Dendritic cell treated with granulocyte-macrophage colony-stimulating factor and Interleukin-4, amounts not matched to agents 40 ng/mL and 50 ng/mL, for 4 days (primary cell): ENCODE measurements around the gene KCNK4.
A peak's percentile ranks its signal among the peaks of the same experiment; 100 is the strongest.

ENCODE experiments used
- H3K27ac Mint-ChIP-seq: one replicate; pipeline ENCODE4 v1.8.0; 2022; ENCODE audit warnings: mild to moderate bottlenecking, mixed read lengths
- H3K27me3 Mint-ChIP-seq: one replicate; pipeline ENCODE4 v1.8.0; 2022; ENCODE audit warnings: mild to moderate bottlenecking, mixed read lengths
- H3K36me3 Mint-ChIP-seq: one replicate; pipeline ENCODE4 v1.8.0; 2022; ENCODE audit warnings: low read depth, mixed read lengths
- H3K4me1 Mint-ChIP-seq: one replicate; pipeline ENCODE4 v1.8.0; 2022; ENCODE audit warnings: low read depth, mixed read lengths
- H3K4me3 Mint-ChIP-seq: one replicate; pipeline ENCODE4 v1.8.0; 2022; ENCODE audit warnings: mild to moderate bottlenecking, moderate library complexity, mixed read lengths
- H3K9me3 Mint-ChIP-seq: one replicate; pipeline ENCODE4 v1.8.0; 2022; ENCODE audit warnings: mixed read lengths
- intact Hi-C: fragments of 100-400 bp; cut with micrococcal nuclease; formaldehyde crosslinking; loops from one replicate; pipeline ENCODE4 v1.15.0; 2022

KCNK4 gene

DNA sequence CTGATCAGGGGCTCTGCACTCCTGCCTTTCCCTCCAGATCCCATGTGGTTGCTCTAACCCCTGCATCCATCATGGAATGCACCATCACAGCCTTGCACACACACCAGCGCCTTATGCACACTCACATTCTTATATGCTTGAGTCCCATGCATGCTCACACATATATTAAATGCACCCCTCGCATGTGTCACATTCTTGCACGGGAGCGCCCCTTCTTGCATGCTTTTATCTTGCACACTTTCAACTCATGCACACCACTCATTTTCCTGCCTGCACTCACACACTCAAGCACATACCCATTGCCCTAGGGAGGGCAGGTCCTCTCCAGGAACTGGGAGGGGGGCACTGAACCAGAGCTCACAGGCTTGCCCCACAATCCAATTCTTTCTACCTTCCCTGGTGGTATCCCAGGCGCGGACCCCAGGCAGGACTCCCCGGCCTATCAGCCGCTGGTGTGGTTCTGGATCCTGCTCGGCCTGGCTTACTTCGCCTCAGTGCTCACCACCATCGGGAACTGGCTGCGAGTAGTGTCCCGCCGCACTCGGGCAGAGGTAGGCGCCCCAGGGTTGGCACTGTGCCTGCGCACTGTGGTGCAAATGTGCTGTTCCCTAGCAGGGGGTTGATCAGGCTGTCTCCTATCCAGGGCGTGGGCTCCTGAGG, 6.7 kb downstream of the KCNK4 start:
- Mint-ChIP-seq H3K4me3 (no peak overlapping the region), H3K27ac (no peak overlapping the region)
- intact Hi-C loops, result no loop called here

GRCh38 chr11:64298966-64299846, 8.1 kb downstream of the KCNK4 start:
- Mint-ChIP-seq H3K27ac (peak overlapping the region; percentile 44), H3K9me3 (no peaks in the 10 kb centered on the region), H3K4me1 (peaks cover 59% of the 10 kb centered on the region), H3K36me3 (peaks cover under 1% of the 10 kb centered on the region), H3K4me3 (peak overlapping the region; percentile 57), H3K27me3 (peaks cover 79% of the 10 kb centered on the region)
- intact Hi-C loops, result no loop called here

More for the DNA sequence above, 6.7 kb downstream of the KCNK4 start:
- Mint-ChIP-seq H3K36me3 (no peaks in the 10 kb centered on the region), H3K27me3 (peaks cover 90% of the 10 kb centered on the region), H3K4me1 (peaks cover 47% of the 10 kb centered on the region), H3K9me3 (no peaks in the 10 kb centered on the region)

GRCh38 chr11:64299847-64300648, 8.9 kb downstream of the KCNK4 start, which contains the start of gene CATSPERZ:
Gene CATSPERZ (plus strand): TSS chr11:64300358. CDS start chr11:64300411, 53 bp downstream.
- Mint-ChIP-seq H3K9me3 (no peaks in the 10 kb centered on the region), H3K4me1 (peaks cover 64% of the 10 kb centered on the region), H3K27ac (peak within 1 kb of the TSS; percentile 44), H3K4me3 (peak within 1 kb of the TSS; percentile 57), H3K27me3 (peaks cover 70% of the 10 kb centered on the region), H3K36me3 (peaks cover 6% of the 10 kb centered on the region)
- intact Hi-C loops, result loop anchor here (5.0 kb wide), 1 partner anchor 48 kb away; the partner anchor contains the start of gene PLCB3

- H3K4me3 Mint-ChIP-seq, result peak overlapping the region; percentile 99
- H3K36me3 Mint-ChIP-seq, result peaks cover 33% of the 10 kb centered on the region
- H3K27ac Mint-ChIP-seq, result peak overlapping the region; percentile 100
- H3K9me3 Mint-ChIP-seq, result no peaks in the 10 kb centered on the region
- H3K27me3 Mint-ChIP-seq, result peaks cover 37% of the 10 kb centered on the region
- intact Hi-C loops, result loop anchor here (1.0 to 5.0 kb wide), 3 partner anchors 19 to 99 kb away; partner anchors contain the start of genes BAD, GPR137 and PLCB3
- peaks cover 62% of the 10 kb centered on the region for H3K4me1 Mint-ChIP-seq
Observed at GRCh38 chr11:64303109-64304031, 12.3 kb downstream of the KCNK4 start.

DNA sequence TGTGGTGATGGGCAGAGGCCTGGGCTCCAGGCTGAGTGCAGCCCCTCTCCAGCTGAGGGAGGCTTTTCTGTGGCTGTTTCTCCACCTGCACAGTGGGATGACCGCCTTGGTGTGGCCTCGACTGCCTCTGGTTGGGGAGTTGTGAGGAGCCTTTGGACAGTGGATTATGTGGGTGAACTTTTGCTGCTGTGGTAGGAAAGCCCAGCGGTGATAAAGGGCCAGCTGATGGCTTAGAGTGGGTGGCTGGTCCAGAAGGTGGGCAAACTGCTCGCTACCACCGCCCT, 12.9 kb downstream of the KCNK4 start:
- no peaks in the 10 kb centered on the region for H3K9me3 Mint-ChIP-seq
- intact Hi-C loops, result loop anchor here (1.0 to 5.0 kb wide), 3 partner anchors 19 to 100 kb away; partner anchors contain the start of genes BAD, GPR137 and PLCB3
- H3K4me3 Mint-ChIP-seq, result peak overlapping the region; percentile 99
- H3K27me3 Mint-ChIP-seq, result peaks cover 32% of the 10 kb centered on the region
- peaks cover 59% of the 10 kb centered on the region for H3K4me1 Mint-ChIP-seq
- H3K36me3 Mint-ChIP-seq, result peaks cover 38% of the 10 kb centered on the region
- H3K27ac Mint-ChIP-seq, result peak overlapping the region; percentile 100

- intact Hi-C loops, result loop anchor here (1.0 to 5.0 kb wide), 7 partner anchors 13 to 100 kb away; partner anchors contain the start of genes BAD, CCDC88B, GPR137 and PLCB3
- Mint-ChIP-seq H3K27ac (peak overlapping the region; percentile 100), H3K4me3 (peak overlapping the region; percentile 99), H3K4me1 (peaks cover 54% of the 10 kb centered on the region), H3K36me3 (peaks cover 43% of the 10 kb centered on the region), H3K27me3 (peaks cover 26% of the 10 kb centered on the region), H3K9me3 (no peaks in the 10 kb centered on the region)
Observed at GRCh38 chr11:64304316-64305072, 13.4 kb downstream of the KCNK4 start.

- intact Hi-C loops, result loop anchor here (1.0 to 5.0 kb wide), 5 partner anchors 12 to 65 kb away; partner anchors contain the start of genes BAD, CCDC88B, GPR137 and TRMT112
- Mint-ChIP-seq H3K27ac (peak within 1 kb of the TSS; percentile 100), H3K36me3 (peaks cover 50% of the 10 kb centered on the region), H3K9me3 (no peaks in the 10 kb centered on the region), H3K27me3 (peaks cover 20% of the 10 kb centered on the region), H3K4me1 (peaks cover 47% of the 10 kb centered on the region), H3K4me3 (peak within 1 kb of the TSS; percentile 99)
Observed at GRCh38 chr11:64305075-64305690, 14.1 kb downstream of the KCNK4 start, which contains the start of gene ESRRA. Gene ESRRA (plus strand): TSS chr11:64305524. CDS start chr11:64307180, 1,656 bp downstream.

- peaks cover 12% of the 10 kb centered on the region for H3K27me3 Mint-ChIP-seq
- H3K4me3 Mint-ChIP-seq, result peak overlapping the region; percentile 99
- peaks cover 57% of the 10 kb centered on the region for H3K36me3 Mint-ChIP-seq
- peaks cover 43% of the 10 kb centered on the region for H3K4me1 Mint-ChIP-seq
- H3K9me3 Mint-ChIP-seq, result no peaks in the 10 kb centered on the region
- intact Hi-C loops, result loop anchor here (1.0 to 5.0 kb wide), 5 partner anchors 11 to 66 kb away; partner anchors contain the start of genes BAD, CCDC88B, GPR137 and TRMT112
- H3K27ac Mint-ChIP-seq, result peak overlapping the region; percentile 100
Observed at GRCh38 chr11:64305691-64306562, 14.8 kb downstream of the KCNK4 start.

DNA sequence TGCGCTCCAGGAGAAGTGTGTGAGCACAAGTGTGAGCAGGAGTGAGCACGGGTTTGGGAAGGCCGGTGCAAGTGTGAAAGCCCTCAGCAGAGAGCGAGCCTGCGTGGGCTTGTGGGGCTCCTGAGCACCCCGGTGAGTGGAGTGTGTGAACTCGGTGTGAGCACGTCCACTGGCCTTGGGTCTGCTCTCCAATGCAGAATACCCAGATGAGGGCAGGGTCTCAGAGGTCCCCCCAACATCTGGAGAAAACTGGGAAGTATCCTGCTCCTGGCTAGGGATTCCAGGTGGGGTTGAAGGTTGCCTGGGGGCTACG, 15.4 kb downstream of the KCNK4 start:
- intact Hi-C loops, result loop anchor here (5.0 kb wide), 1 partner anchor 36 kb away; the partner anchor contains the start of gene CCDC88B
- peak overlapping the region; percentile 100 for H3K27ac Mint-ChIP-seq
- H3K4me1 Mint-ChIP-seq, result peaks cover 47% of the 10 kb centered on the region
- H3K27me3 Mint-ChIP-seq, result peaks cover 10% of the 10 kb centered on the region
- H3K36me3 Mint-ChIP-seq, result peaks cover 63% of the 10 kb centered on the region
- peak overlapping the region; percentile 99 for H3K4me3 Mint-ChIP-seq
- no peaks in the 10 kb centered on the region for H3K9me3 Mint-ChIP-seq

DNA sequence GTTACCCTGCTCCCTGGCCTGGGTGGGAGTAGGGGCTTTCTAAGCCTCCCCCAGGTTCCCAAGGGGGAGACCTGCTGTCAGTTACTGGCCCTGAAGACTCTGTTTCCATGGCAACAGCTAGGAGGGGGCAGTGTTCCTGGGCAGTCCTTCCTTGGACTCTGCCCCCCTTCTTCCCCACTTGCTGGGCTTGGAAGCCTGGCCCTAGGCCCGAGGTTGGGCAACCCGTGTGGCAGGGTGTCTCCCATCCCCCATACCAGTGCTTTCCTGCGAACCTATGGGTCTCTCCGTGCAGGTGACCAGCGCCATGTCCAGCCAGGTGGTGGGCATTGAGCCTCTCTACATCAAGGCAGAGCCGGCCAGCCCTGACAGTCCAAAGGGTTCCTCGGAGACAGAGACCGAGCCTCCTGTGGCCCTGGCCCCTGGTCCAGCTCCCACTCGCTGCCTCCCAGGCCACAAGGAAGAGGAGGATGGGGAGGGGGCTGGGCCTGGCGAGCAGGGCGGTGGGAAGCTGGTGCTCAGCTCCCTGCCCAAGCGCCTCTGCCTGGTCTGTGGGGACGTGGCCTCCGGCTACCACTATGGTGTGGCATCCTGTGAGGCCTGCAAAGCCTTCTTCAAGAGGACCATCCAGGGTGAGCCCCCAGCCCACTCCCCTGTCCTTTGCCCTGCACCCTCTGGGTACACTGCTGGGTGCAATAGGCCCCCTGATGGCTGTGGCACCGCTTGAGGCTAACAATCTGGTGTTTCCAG, 15.9 kb downstream of the KCNK4 start:
- Mint-ChIP-seq H3K27me3 (peaks cover 5% of the 10 kb centered on the region), H3K4me3 (peak overlapping the region; percentile 99), H3K36me3 (peaks cover 69% of the 10 kb centered on the region), H3K9me3 (no peaks in the 10 kb centered on the region), H3K27ac (peak overlapping the region; percentile 100), H3K4me1 (peaks cover 48% of the 10 kb centered on the region)
- intact Hi-C loops, result loop anchor here (5.0 kb wide), 1 partner anchor 35 kb away; the partner anchor contains the start of gene CCDC88B
